H1 (cell line): ENCODE results near the gene GRIK4. TPM values are rescaled to one million over a fixed set of nuclear protein-coding genes. Genes with fewer than 3 reads are reported as not detected.

Source experiments
- CTCF ChIA-PET: fragments of 300-600 bp; sonication (Branson Sonifier 250); formaldehyde crosslinking; loops from one replicate; lab custom pipeline; 2021; ENCODE audit not compliant: partially characterized antibody; lab: Charles Lee
- POLR2A ChIA-PET: fragments of 300-600 bp; sonication (Branson Sonifier 250); formaldehyde crosslinking; loops from one replicate; lab custom pipeline; 2021; ENCODE audit warnings: inconsistent platforms; ENCODE audit not compliant: partially characterized antibody; lab: Charles Lee
- DNase-seq, 2 experiments: peaks; one replicate each; pipeline versions ENCODE4 v3.0.0 to v3.0.0-alpha.2; 2010 to 2022; ENCODE audit warnings: low spot score in 2 of 2, low read depth in 1 of 2, mixed read lengths in 1 of 2
- FAIRE-seq: peaks from 2 replicates; lab custom pipeline; 2011; peaks lifted over from hg19 to GRCh38; lab: Jason Lieb, UNC
- H2AFZ ChIP-seq: 2 replicates; pipeline ENCODE4 v1.8.1; 2012; ENCODE audit warnings: low read length, inconsistent platforms
- H2AK5ac ChIP-seq: 2 replicates; pipeline ENCODE4 v1.6.1; 2013; ENCODE audit warnings: low read depth, low read length
- H2BK120ac ChIP-seq: replicated peaks from 2 replicates; pipeline ENCODE3; 2013; ENCODE audit warnings: low read depth, low read length, inconsistent platforms
- H2BK12ac ChIP-seq: 2 replicates; pipeline ENCODE4 v1.6.1; 2013; ENCODE audit warnings: low read depth, low read length
- H2BK15ac ChIP-seq: 2 replicates; pipeline ENCODE4 v1.6.1; 2013; ENCODE audit warnings: low read length
- H2BK20ac ChIP-seq: 2 replicates; pipeline ENCODE4 v1.6.1; 2013; ENCODE audit warnings: low read length
- H2BK5ac ChIP-seq: 2 replicates; pipeline ENCODE4 v1.6.1; 2013; ENCODE audit warnings: low read depth, low read length
- H3K14ac ChIP-seq: 2 replicates; pipeline ENCODE4 v1.6.1; 2013; ENCODE audit warnings: inconsistent platforms; ENCODE audit not compliant: insufficient read length
- H3K18ac ChIP-seq: 2 replicates; pipeline ENCODE4 v1.6.1; 2013; ENCODE audit warnings: low read length; ENCODE audit errors: extremely low read depth
- H3K23ac ChIP-seq: 2 replicates; pipeline ENCODE4 v1.6.1; 2013; ENCODE audit warnings: inconsistent platforms; ENCODE audit not compliant: insufficient read length
- H3K23me2 ChIP-seq: 2 replicates; pipeline ENCODE4 v1.6.1; 2013; ENCODE audit warnings: low read depth, low read length
- H3K27ac ChIP-seq: 2 replicates; pipeline ENCODE4 v1.6.1; 2011; ENCODE audit warnings: low read depth, low read length, inconsistent platforms
- H3K27me3 ChIP-seq, 4 experiments: replicated peaks in 1 of 4; 1 replicate in 1 of 4; 2 replicates in 3 of 4; pipeline versions ENCODE4 v1.6.1 to v1.8.1; 2011 to 2013; ENCODE audit warnings: low read length in 3 of 4, mild to moderate bottlenecking in 3 of 4, inconsistent platforms in 2 of 4, mixed read lengths in 2 of 4, moderate library complexity in 1 of 4; ENCODE audit not compliant: control insufficient read depth in 3 of 4, insufficient read depth in 3 of 4; ENCODE audit errors: extremely low read depth in 1 of 4
- H3K36me3 ChIP-seq, 4 experiments: 2 replicates each; pipeline versions ENCODE4 v1.6.1 to v1.8.1; 2011 to 2013; ENCODE audit warnings: mild to moderate bottlenecking in 4 of 4, low read length in 3 of 4, moderate library complexity in 2 of 4, control low read depth in 1 of 4, inconsistent platforms in 1 of 4; ENCODE audit not compliant: insufficient read depth in 4 of 4, control insufficient read depth in 2 of 4
- H3K4ac ChIP-seq: replicated peaks from 2 replicates; pipeline ENCODE3; 2013; ENCODE audit warnings: low read length, low read depth, mixed read lengths, inconsistent platforms; ENCODE audit not compliant: insufficient read length
- H3K4me1 ChIP-seq, 4 experiments: replicated peaks in 1 of 4; 1 replicate in 1 of 4; 2 replicates in 3 of 4; pipeline versions ENCODE4 v1.6.1 to v1.8.1; 2011 to 2013; ENCODE audit warnings: low read length in 3 of 4, inconsistent platforms in 2 of 4, mixed read lengths in 1 of 4; ENCODE audit not compliant: insufficient read depth in 4 of 4, control insufficient read depth in 3 of 4
- H3K4me2 ChIP-seq, 2 experiments: 2 replicates each; pipeline versions ENCODE4 v1.6.1 to v1.8.1; 2011 to 2013; ENCODE audit warnings: low read depth in 2 of 2, low read length in 2 of 2, control low read depth in 1 of 2, inconsistent platforms in 1 of 2, mild to moderate bottlenecking in 1 of 2; ENCODE audit not compliant: insufficient read depth in 1 of 2
- H3K4me3 ChIP-seq, 4 experiments: fragments of 200-600, 300-600 bp in 1 of 4; sonication (generic), shearing (Covaris generic), sonication (Bioruptor Twin) in 1 of 4; 2 replicates each; pipeline versions ENCODE4 v1.5.1 to v1.8.1; 2011 to 2016; ENCODE audit warnings: low read length in 4 of 4, low read depth in 3 of 4, control low read depth in 2 of 4, inconsistent platforms in 2 of 4, mild to moderate bottlenecking in 2 of 4, mixed read lengths in 1 of 4, moderate library complexity in 1 of 4; ENCODE audit not compliant: insufficient read depth in 2 of 4; ENCODE audit errors: extremely low read depth in 1 of 4
- H3K56ac ChIP-seq: replicated peaks from 2 replicates; pipeline ENCODE3; 2013; ENCODE audit warnings: low read depth, mild to moderate bottlenecking, mixed read lengths, low read length, inconsistent platforms; ENCODE audit not compliant: insufficient read length
- H3K79me1 ChIP-seq: 2 replicates; pipeline ENCODE4 v1.6.1; 2013; ENCODE audit warnings: low read depth, low read length, control low read depth
- H3K79me2 ChIP-seq, 2 experiments: 2 replicates each; pipeline versions ENCODE4 v1.6.1 to v1.8.1; 2012 to 2013; ENCODE audit warnings: low read length in 2 of 2, mild to moderate bottlenecking in 2 of 2, inconsistent platforms in 1 of 2; ENCODE audit not compliant: insufficient read depth in 2 of 2, control insufficient read depth in 1 of 2
- H3K9ac ChIP-seq, 4 experiments: replicated peaks in 1 of 4; 1 replicate in 1 of 4; 2 replicates in 3 of 4; pipeline versions ENCODE4 v1.6.1 to v1.8.1; 2011 to 2013; ENCODE audit warnings: low read depth in 3 of 4, low read length in 3 of 4, control low read depth in 2 of 4, mild to moderate bottlenecking in 2 of 4, moderate library complexity in 2 of 4, inconsistent platforms in 1 of 4; ENCODE audit errors: extremely low read depth in 1 of 4
- H3K9me3 ChIP-seq, 2 experiments: 2 replicates each; pipeline versions ENCODE4 v1.6.1 to v1.8.1; 2012 to 2013; ENCODE audit warnings: mild to moderate bottlenecking in 2 of 2, moderate library complexity in 2 of 2, control low read depth in 1 of 2, inconsistent platforms in 1 of 2, low read depth in 1 of 2, low read length in 1 of 2, mixed read lengths in 1 of 2; ENCODE audit not compliant: insufficient read depth in 2 of 2
- H4K20me1 ChIP-seq, 2 experiments: replicated peaks in 1 of 2; 2 replicates each; pipeline versions ENCODE3 to v1.8.1; 2011 to 2013; ENCODE audit warnings: inconsistent platforms in 2 of 2, low read length in 2 of 2, mild to moderate bottlenecking in 1 of 2; ENCODE audit not compliant: insufficient read depth in 2 of 2, control insufficient read depth in 1 of 2
- H4K5ac ChIP-seq: 2 replicates; pipeline ENCODE4 v1.6.1; 2013; ENCODE audit warnings: low read length, low read depth, mixed read lengths, inconsistent platforms; ENCODE audit not compliant: insufficient read length
- H4K8ac ChIP-seq: 2 replicates; pipeline ENCODE4 v1.8.0; 2013; ENCODE audit warnings: mild to moderate bottlenecking, moderate library complexity, low read length, inconsistent platforms; ENCODE audit not compliant: insufficient read depth; ENCODE audit errors: extremely low read depth
- H4K91ac ChIP-seq: replicated peaks from 2 replicates; pipeline ENCODE3; 2013; ENCODE audit warnings: low read length, mixed read lengths, inconsistent platforms; ENCODE audit not compliant: insufficient read length
- CHD2 ChIP-seq: IDR thresholded peaks from 2 replicates; pipeline ENCODE4 v1.6.1; 2012; ENCODE audit warnings: low read length, improper control_type of control experiment
- MAFK ChIP-seq: IDR thresholded peaks from 2 replicates; pipeline ENCODE4 v1.6.1; 2012; ENCODE audit warnings: low read depth, mild to moderate bottlenecking, improper control_type of control experiment, low read length
- POLR2AphosphoS5 ChIP-seq: IDR thresholded peaks from 2 replicates; pipeline ENCODE4 v1.6.1; 2011; ENCODE audit warnings: low read depth, low read length
- SRF ChIP-seq: IDR thresholded peaks from 2 replicates; pipeline ENCODE4 v1.6.1; 2011; ENCODE audit warnings: mild to moderate bottlenecking, low read depth, low read length, moderate library complexity
- SUZ12 ChIP-seq: fragments of 200-600 bp; sonication (generic); IDR thresholded peaks from 2 replicates; pipeline ENCODE4 v1.6.1; 2012; ENCODE audit warnings: mild to moderate bottlenecking, inconsistent platforms, low read length, moderate library complexity, mixed read lengths
- WGBS, 2 experiments: shearing (Covaris generic) in 1 of 2; methylation state at CpG; one replicate each; pipeline versions ENCODE4 v1.1.6 to v1.1.7; 2013 to 2015; ENCODE audit warnings: low lambda C conversion rate in 2 of 2, mixed read lengths in 2 of 2, inconsistent platforms in 1 of 2, low coverage in 1 of 2, missing lambda C conversion rate in 1 of 2; ENCODE audit not compliant: insufficient replicate concordance in 2 of 2, insufficient coverage in 1 of 2, insufficient read length in 1 of 2; ENCODE audit errors: extremely low coverage in 1 of 2, missing lambda C conversion rate in 1 of 2; 5-methylcytosine and 5-hydroxymethylcytosine counted together
- polyA plus RNA-seq, 7 experiments: library from polyadenylated mRNA; depleted of rRNA in 3 of 7; stranded (reverse) in 5 of 7; unstranded in 2 of 7; fragments of >200 nt in 5 of 7; fragments of 200-250 nt in 2 of 7; gene quantifications; 1 replicate in 5 of 7; 2 replicates in 1 of 7; 4 replicates in 1 of 7; pipeline versions ENCODE4 v1.2.1 to v1.2.3, GENCODE V29; 2011 to 2013; ENCODE audit warnings: missing spikeins in 2 of 7, mixed read lengths in 2 of 7
- total RNA-seq: library from RNA; stranded (reverse); fragmentation: NEBNext Ultra II Directional; extraction: Animal tissue kit (Norgen Biotek cat#: 25700); gene quantifications from 2 replicates; pipeline ENCODE4 v1.2.1, GENCODE V29; 2021
- TF ChIP-seq, protein P1 (sequence below), 3 experiments: IDR thresholded peaks; 1 replicate in 2 of 3; 2 replicates in 1 of 3; pipeline versions ENCODE4 v1.5.1 to v1.6.1; 2011; ENCODE audit warnings: low read length in 3 of 3, mild to moderate bottlenecking in 3 of 3, inconsistent platforms in 2 of 3, low read depth in 1 of 3, moderate library complexity in 1 of 3; ENCODE audit not compliant: insufficient read depth in 1 of 3; ENCODE audit errors: control extremely low read depth in 1 of 3

Gene GRIK4
- total and polyA plus RNA-seq, 2 of the 8 experiments (the other 6 are each of a cell fraction or from before 2014, with no cell fraction given) = 1.2 to 2.9 TPM

DNA sequence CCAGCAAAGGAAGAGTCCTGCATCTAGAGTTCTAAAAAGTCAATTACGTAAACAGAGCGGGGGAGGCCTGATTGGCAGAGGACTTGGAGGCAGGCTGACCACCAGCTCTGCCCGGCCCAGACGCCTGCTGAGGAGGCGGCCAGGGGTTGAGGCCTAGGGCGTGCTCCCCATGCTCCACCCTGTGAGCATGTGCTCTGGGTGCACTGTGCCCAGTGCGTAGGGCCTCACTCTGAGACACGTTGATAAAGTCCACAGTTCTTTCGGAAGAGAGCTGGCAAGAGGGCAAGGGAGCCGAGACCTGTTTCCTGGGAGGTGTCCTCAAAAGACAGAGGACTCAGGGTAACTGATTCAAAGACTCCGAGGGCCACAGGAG lies 25.2 kb downstream of the GRIK4 start:
- ChIA-PET CTCF (interaction anchor here (0.8 to 2.1 kb wide), 7 partner anchors 9 to 265 kb away, joined by 3 to 12 read pairs (median 3); no protein-coding TSS in a partner anchor), POLR2A (interaction anchor here (1.3 to 1.7 kb wide), 3 partner anchors 9 to 22 kb away, joined by 3 to 6 read pairs (median 4); no protein-coding TSS in a partner anchor)

More for the DNA sequence above, 25.2 kb downstream of the GRIK4 start:
- H3K79me1 ChIP-seq = no peaks in the 10 kb centered on the region; the same call in 1 of the 2 replicates
- H2BK15ac ChIP-seq = no peak overlapping the region
- H2AFZ ChIP-seq = no peak overlapping the region
- H2AK5ac ChIP-seq = no peak overlapping the region
- H3K4ac ChIP-seq = no peak overlapping the region
- H3K27ac ChIP-seq = no peak overlapping the region
- no peak overlapping the region for H3K4me3 ChIP-seq
- no peak for FAIRE-seq
- no peaks in the 10 kb centered on the region for H3K9me3 ChIP-seq
- H2BK20ac ChIP-seq = no peak overlapping the region
- no peak overlapping the region for H3K56ac ChIP-seq
- H3K36me3 ChIP-seq = no peaks in the 10 kb centered on the region
- H4K5ac ChIP-seq = no peak overlapping the region
- H3K27me3 ChIP-seq = no peaks in the 10 kb centered on the region
- H2BK12ac ChIP-seq = no peak overlapping the region
- 83% methylated on average over 11 of the region's 11 CpGs; no CpG with 5 or more reads in 1 of the 2 experiments for WGBS, 2 experiments
- no peak for TF ChIP-seq POLR2AphosphoS5
- no peak for TF ChIP-seq CHD2
- no peak for TF ChIP-seq MAFK
- TF ChIP-seq SRF = no peak
- no peak for TF ChIP-seq SUZ12
- TF ChIP-seq, protein P1, sequence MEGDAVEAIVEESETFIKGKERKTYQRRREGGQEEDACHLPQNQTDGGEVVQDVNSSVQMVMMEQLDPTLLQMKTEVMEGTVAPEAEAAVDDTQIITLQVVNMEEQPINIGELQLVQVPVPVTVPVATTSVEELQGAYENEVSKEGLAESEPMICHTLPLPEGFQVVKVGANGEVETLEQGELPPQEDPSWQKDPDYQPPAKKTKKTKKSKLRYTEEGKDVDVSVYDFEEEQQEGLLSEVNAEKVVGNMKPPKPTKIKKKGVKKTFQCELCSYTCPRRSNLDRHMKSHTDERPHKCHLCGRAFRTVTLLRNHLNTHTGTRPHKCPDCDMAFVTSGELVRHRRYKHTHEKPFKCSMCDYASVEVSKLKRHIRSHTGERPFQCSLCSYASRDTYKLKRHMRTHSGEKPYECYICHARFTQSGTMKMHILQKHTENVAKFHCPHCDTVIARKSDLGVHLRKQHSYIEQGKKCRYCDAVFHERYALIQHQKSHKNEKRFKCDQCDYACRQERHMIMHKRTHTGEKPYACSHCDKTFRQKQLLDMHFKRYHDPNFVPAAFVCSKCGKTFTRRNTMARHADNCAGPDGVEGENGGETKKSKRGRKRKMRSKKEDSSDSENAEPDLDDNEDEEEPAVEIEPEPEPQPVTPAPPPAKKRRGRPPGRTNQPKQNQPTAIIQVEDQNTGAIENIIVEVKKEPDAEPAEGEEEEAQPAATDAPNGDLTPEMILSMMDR (IDR thresholded peaks at IDR 0.05; ENCODE audit: control extremely low read depth in 1 of 3, insufficient read depth in 1 of 3, low read depth in 1 of 3, low read length in 3 of 3) = no peak
- TF ChIP-seq, all 59 proteins: peak for 0
- Histone ChIP-seq H3K18ac (no peak overlapping the region; the same call in 1 of the 2 replicates), H4K91ac (no peak overlapping the region), H4K20me1 (no peaks in the 10 kb centered on the region), H3K9ac (no peak overlapping the region), H3K4me2 (no peak overlapping the region), H3K23ac (no peak overlapping the region), H3K23me2 (no peaks in the 10 kb centered on the region), H3K14ac (no peak overlapping the region), H4K8ac (no peak overlapping the region), H2BK120ac (no peak overlapping the region), H3K79me2 (no peaks in the 10 kb centered on the region), H3K4me1 (peaks cover 0 to 2% (median 0%) of the 10 kb centered on the region in 4 experiments; a peak in 3 of 7 replicates), H2BK5ac (no peak overlapping the region)
- no peak for DNase-seq
